A549 treated with RU486 at 1 μM for 4 hours (cell line): Measurements from ENCODE around the gene SPATA20. TPM values are rescaled to one million over a fixed set of nuclear protein-coding genes. Genes with fewer than 3 reads are reported as not detected.

Experiments
- total RNA-seq: library from RNA; stranded (reverse); fragments of 200-300 nt; extraction: Qiagen RNA extraction; gene quantifications from 5 replicates; pipeline ENCODE4 v1.2.3, GENCODE V29; 2022; ENCODE audit warnings: low read depth

Gene SPATA20
- total RNA-seq = 67.9 to 86.8 TPM (median 81.2 TPM) in 5 replicates

GRCh38 chr17:50547035-50547735 is at the start of gene SPATA20:
SPATA20 (plus strand) TSS chr17:50547174; CDS start chr17:50547209, 35 bp downstream.

GRCh38 chr17:50507871-50508572 is 39.0 kb upstream of the SPATA20 start, which contains the start of gene MYCBPAP:
MYCBPAP (plus strand) TSS chr17:50508439; CDS start chr17:50508675, 236 bp downstream.

GRCh38 chr17:50532452-50533024 is 14.4 kb upstream of the SPATA20 start, which contains the start of gene EPN3:
EPN3 (plus strand) TSS chr17:50532735; CDS start chr17:50536557, 3,822 bp downstream.

GRCh38 chr17:50560185-50560824 is 13.3 kb downstream of the SPATA20 start, which contains the start of gene CACNA1G:
CACNA1G (plus strand) TSS chr17:50560715; CDS start chr17:50561460, 745 bp downstream.

Other genes with a start within 250 kb of the SPATA20 start
- 18.9 to 23.7 TPM (median 21.4 TPM) in 5 replicates for gene XYLT2, start 201.0 kb upstream of the SPATA20 start, total RNA-seq
- gene MRPL27, start 174.0 kb upstream of the SPATA20 start, total RNA-seq = 137 to 172 TPM (median 142 TPM) in 5 replicates
- gene EME1, start 173.9 kb upstream of the SPATA20 start, total RNA-seq = 13.9 to 16.5 TPM (median 14.9 TPM) in 5 replicates
- gene LRRC59, start 149.7 kb upstream of the SPATA20 start, total RNA-seq = 223 to 243 TPM (median 236 TPM) in 5 replicates
- 10.0 to 15.4 TPM (median 14.3 TPM) in 5 replicates for gene ACSF2, start 121.0 kb upstream of the SPATA20 start, total RNA-seq
- not detected in 5 replicates for gene CHAD, start 78.3 kb upstream of the SPATA20 start, total RNA-seq
- gene RSAD1, start 68.3 kb upstream of the SPATA20 start, total RNA-seq = 28.3 to 37.0 TPM (median 35.1 TPM) in 5 replicates
- gene MYCBPAP, start 38.7 kb upstream of the SPATA20 start, total RNA-seq = 0.37 to 0.85 TPM (median 0.51 TPM) in 5 replicates
- gene EPN3, start 14.4 kb upstream of the SPATA20 start, total RNA-seq = 0.09 to 0.64 TPM (median 0.23 TPM) in 5 replicates
- gene CACNA1G, start 13.5 kb downstream of the SPATA20 start, total RNA-seq = 3.7 to 5.4 TPM (median 4.7 TPM) in 5 replicates
- gene ABCC3, start 87.7 kb downstream of the SPATA20 start, total RNA-seq = 111 to 157 TPM (median 133 TPM) in 5 replicates
- 42.5 to 52.6 TPM (median 48.5 TPM) in 5 replicates for gene ANKRD40, start 160.7 kb downstream of the SPATA20 start, total RNA-seq
- gene LUC7L3, start 172.4 kb downstream of the SPATA20 start, total RNA-seq = 66.5 to 129 TPM (median 101 TPM) in 5 replicates
- gene ANKRD40CL, start 220.3 kb downstream of the SPATA20 start, total RNA-seq = not detected in 5 replicates